Suppressor macrophage treated with lipopolysaccharide for 4 hours (primary cell): ENCODE results near the gene UBAC2.

Experiments used
- DNase-seq: peaks from one replicate; pipeline ENCODE4 v3.0.0-alpha.2; 2020

Gene UBAC2

DNA sequence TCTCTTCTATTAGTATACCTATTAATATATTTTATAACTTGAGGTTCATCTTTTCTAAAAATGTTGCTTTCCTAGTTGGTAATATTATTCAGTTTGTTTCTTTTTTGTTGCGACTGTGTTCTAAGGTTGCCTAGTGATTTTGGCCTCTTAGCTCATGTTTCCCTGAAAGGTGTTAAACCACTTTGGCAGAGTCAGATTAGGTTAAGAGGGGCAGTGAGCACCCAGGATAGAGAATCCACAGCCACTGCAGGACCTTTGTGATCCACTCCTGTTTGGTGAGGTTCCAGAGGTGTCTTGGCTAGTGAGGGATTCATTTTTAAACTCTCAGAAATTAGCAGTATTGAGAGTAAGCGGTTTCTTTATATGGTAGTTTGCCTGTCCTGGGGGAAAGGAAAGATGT, 72.5 kb downstream of the UBAC2 start:
- no peak for DNase-seq

DNA sequence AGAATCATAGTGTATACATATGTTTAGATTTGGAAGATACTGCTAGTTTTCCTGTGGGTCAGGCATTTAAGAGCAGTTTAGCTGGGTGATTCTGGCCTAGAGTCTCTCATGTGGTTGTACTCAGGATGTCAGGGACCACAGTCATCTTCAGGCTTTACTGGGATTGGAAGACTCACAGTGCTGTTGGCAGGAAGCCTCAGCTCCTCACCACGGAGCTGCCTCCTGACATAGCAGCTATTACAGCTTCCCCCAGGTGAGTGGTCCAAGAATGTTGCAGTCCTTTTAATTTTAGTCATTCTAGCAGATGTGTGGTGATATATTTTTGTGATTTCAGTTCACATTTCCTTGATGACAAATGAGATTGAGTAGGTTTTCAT, 74.4 kb downstream of the UBAC2 start:
- DNase-seq, result no peak

DNA sequence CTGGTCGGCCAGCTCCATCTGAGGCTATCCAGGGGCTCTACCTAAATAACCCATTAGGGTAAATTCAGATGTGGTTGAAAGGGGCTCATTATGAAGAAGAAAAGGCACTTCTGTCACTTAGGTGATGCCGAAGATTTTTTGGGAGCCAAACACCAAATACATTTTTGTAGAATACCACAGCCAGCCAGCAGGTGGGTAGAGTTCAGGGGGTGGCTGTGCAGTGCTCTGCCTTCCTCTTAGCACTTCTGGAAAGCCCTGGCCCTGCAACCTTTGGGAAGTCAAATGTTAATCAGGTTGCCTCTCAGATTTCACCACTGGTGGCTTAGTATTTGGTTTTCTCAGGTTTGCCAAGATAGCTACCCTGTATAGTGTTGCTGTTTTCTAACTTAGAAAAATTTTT, 76.1 kb downstream of the UBAC2 start:
- DNase-seq, result no peak

DNA sequence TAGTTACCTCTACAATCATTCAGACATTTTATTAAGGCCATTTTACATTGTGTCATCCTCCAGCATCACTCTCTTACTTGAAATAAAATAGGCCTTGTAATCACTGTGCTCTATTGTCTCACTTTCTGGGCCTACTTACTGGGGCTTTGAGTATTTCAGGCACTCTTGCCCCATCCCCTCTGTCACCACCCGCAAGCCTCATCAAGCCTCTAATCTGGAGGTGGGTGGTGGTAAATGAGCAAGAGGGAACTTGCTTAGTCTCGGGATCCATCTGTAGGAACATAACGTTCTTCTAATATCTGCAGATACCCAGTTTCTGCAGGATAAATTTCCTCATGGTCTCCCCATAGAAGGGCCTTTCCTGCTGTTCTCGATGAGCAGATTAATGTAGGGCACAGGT, 77.0 kb downstream of the UBAC2 start:
- DNase-seq, result peak; percentile 88

DNA sequence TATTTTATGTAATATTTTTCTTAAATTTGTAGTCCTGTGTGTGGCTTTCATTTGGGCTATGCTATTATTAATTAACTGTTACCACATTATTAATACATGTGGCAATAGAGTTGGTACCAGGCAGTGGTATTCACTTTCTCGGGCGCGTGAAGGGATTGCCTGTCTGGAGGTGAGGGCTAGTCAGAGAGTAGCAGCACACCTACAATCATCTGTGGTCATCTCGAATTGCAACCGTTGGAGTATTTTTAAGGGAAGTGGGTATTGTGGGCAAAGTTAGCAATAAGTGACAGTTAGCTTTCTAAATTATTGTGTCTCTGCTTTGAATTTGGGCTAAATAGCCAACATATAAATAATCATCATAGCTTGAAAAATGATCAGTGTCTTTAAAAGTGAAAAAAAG, 77.5 kb downstream of the UBAC2 start:
- peak; percentile 27 for DNase-seq

DNA sequence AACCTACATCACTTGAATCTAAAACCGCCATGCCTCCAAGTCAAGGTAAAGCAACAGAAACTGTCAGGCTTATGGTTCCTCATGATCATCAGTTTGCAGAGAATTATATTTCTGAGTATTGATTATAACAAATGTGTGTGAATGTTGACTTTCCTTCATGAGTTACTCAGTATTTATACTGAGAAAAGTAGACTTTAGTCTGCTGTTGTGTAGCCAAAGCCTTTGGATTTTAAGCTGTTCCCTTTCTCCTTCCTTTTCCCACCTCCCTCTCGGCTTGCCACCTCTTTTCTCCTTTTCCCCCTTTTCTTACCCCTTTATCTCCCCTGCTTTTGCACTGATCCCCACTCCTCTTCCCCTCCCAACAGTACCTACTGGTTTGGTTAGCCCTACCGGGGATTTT, 78.2 kb downstream of the UBAC2 start:
- no peak for DNase-seq

DNA sequence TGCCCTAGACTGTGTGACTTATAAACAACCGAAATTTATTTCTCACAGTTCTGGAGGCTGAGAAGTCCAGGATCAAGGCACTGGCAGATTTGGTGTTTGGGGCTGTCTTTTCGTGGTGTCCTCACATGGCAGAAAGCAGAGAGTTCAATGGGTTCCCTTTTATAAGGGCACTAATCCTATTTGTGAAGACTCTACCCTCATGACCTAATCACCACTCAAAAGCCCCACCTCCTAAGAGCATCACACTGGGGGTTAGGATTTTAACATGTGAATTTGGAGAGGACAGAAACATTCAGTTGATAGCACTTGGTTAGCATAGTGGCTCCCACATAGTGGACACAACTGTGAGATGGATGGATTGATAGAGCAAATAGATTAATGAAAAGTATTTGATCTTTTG, 79.0 kb downstream of the UBAC2 start:
- peak; percentile 49 for DNase-seq

DNA sequence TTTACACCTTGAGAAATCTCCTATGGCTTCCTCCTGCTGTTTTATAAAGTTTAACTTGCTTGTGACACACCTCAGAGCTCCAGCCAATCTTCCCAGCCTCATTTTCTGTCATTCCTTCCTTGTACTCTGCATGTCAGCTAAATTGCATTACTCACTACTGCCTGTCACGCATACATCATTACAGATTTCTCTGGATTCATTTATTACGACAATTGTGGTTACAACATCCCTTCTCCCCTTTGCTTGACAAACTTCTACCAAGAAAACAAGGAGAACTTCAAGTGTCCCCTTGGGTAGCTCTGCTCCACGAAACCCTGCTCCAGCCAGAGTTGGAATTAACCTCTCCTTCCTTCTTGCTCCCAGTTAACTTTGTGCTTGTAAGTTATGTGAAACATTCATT, 79.5 kb downstream of the UBAC2 start:
- peak; percentile 90 for DNase-seq

DNA sequence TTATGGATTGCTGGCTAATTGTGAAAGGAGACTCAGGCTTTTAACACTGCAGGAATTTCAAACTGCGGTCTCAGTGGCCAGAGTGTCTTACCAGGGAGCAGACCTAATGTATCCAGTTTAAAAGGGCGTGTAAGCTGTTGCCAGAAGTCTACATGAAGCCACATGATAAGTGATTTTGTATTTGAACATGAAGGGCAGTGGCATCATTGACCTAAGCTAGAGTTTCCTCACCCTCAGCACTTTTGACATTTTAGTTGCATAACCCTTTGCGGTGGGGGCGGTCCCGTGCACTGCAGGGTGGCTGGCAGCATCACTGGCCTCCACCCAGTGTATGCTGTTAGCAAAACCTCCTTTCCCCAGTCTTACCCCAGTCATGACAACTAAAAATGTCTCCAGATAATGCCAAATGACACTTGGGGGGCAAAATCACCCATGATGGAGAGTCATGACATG, 81.2 kb downstream of the UBAC2 start:
- DNase-seq, result peak; percentile 94

DNA sequence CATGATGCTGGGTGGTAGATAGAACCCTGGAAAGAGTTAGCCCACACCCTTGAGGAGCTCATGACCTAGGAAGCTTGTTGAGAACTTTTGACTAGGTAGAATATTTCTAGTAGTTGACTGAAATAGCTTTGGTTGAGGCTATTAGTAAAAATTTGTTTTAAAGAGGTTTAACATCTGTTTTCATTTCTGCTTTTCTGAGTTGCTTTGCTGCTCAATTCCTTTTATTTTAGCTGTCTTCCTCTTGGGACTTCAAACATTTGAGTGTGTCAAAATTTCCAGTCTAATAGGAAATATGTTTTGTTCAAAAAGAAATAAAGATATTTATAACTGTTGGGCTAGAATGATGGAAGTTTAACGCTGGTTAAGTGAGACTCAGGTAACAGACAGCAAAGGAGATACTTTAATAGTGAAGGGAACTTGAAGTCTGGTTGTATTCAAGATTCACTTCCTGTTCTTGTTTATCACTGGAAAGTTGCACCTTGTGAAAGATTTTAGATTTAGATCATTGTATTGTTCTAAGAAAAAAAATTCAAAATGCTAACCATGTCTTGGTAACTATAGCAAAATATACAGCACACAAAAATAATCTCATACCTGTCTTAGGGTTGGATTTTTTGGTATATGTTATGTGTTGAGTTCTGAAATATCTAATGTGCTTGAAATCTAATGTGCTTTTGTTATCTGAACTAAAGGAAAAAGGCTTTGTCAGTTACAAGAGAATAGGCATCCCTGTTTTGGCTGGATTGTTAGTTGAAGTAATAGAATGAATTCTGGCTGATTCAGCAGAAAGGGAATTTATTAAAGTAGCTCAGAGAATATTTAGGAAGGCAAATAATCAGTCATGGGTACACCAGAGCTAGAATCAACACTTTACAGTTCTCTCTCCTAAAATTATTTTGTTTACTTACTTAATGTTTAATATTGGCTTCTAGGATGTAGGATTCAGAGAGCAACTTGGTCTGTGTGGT, 81.9 kb downstream of the UBAC2 start:
- peak; percentile 60 for DNase-seq

DNA sequence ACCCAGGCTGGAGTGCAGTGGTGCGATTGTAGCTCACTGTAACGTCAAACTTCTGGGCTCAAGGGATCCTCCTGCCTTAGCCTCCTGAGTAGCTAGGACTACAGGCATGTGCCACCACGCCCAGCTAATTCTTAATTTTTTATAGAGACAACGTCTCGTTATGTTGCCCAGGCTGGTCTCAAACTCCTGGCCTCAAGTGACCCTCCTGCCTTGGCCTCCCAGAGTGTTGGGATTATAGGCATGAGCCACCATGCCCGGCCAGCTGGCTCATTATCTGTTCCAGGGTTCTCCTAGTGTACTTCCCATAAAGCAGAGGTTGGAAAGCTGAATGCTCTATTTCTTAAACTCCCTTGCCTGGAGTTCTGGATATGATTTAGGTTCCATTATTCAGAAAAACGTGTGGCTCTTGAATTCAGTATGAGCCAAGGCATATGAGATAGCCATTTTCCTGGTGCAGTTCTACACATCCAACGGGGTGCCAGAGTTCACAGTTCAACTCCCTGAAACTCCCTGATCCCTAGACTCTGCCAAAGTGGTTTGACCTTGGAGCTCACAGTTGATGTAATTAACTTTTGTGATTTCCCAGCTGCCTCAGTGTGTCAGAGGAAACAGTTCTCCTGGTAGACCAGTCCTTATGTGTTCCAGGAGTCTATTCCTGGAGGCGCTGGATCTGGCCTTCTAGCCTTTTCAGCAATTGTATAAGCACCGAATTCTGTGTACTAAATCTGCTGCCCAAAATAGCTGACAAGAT, 85.0 kb downstream of the UBAC2 start:
- DNase-seq, result no peak

DNA sequence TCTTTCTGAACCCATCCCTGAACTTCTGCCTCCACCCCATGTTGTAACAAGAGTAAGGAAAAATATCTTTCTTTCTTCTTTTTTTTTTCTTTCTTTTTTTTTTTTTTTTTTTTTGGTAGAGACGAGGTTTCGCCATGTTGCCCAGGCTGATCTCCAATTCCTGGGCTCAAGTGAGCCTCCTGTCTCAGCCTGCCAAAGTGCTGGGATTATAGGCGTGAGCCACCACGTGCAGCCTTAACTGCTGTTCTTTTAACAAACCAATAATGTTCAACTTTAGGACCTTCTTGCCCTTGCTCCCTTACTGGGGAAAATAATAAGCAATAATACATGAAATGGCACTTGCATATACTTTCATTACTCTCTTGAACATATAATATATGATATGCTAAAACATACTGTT, 86.9 kb downstream of the UBAC2 start:
- no peak for DNase-seq

DNA sequence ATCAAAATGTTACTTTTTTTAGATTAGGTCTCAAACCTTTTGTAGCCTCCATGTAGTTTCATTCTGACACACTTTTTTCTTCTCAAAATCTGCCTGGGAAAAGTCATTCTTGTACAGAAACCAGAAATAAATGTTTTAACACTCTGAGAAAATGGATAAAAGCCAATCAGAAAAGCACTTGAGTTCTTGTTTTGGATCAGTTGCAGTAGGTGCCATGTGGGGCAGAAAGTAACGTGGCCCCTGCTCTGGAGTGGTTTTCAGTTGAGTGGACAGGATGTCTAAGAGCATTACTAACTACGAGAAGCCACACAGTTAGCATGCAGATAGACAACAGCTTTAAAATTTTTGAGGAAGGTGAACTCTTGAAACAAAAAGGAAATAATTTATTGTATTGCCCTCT, 87.4 kb downstream of the UBAC2 start:
- DNase-seq, result peak; percentile 74

DNA sequence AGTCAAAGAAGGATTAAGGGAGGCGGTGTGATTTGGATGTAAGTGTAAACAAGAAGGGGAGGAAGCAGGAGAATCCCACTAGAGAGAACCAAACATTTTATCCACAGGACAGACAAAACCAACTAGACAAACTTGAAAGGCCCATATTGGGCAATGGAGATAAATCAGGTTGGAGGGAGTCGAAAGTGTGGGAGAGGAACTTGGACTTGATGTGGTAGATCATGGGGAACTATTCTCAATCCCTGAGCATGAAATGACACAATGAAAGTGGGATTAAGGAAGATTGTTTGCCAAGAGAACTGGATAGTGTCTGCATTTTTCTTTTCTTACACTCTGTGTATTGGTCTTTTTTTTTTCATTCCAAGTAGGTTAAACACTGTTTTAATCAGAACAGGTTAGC, 88.6 kb downstream of the UBAC2 start:
- DNase-seq, result peak; percentile 82

DNA sequence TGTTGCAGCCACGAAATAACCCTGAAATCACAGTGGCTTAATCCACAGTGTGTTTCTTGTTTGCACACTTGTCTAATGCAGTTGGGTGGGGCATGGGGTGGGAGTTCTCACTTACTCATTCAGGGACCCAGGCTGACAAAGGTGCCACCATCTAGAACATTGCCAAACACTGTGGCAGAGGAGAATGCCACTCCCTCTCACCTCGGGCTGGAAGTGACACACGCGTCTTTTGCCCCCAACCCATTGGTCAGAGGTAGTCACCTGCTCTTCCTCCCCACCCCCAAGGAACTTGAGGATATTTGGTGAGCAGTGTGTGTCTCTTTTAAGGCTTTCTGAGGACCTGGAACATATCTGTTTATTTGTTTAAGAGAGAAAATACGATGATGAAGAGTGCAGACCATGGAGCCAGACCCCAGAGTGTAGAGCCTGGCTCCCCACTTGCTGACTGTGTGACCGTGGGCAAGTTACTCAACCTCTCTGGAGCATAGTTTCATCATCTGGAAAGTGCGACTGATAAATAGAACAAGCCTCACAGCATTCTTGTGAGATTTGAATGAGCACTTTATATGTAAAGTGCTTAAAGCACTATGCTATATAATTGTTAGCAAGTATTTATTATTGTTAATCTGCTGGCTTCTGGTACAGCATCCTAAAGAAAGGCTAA, 89.2 kb downstream of the UBAC2 start:
- DNase-seq, result peak; percentile 39

DNA sequence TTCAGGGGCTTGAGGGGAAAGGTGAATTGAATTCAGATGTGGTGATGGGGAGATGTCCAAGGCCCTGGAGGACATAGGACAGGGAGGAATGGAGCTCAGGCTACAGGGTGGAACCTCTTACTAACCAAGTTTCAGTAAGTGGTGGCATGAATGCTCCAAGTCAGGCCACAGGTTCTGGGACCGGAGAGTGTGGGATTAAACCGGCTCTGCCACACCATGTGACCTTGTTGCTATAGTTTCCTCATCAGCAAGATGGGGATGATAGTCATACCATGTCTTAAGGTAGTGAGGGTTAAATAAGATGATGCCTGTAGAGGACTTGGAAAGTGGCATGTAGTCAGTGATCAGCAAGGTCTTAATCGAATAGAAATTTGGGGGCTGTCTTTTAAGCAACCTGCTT, 90.2 kb downstream of the UBAC2 start:
- peak; percentile 23 for DNase-seq

DNA sequence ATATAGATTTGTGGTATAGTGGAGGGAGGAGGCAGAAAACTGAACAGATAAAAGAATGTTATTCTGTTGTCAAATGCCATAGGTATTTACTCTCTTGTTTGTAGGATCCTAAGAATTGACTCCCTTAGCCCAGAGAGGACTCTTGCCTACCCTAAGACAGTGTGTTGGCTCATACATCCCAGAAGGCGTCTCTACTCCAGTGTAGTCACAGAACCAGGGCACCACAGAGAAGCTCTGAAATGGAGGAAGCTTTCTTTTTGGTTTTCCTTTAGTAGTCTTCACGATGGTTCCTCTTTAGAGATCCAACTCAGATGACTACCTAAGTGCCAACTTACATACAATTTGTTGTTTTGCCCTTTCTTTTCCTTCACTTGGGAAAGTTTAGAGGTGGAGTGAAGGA, 92.5 kb downstream of the UBAC2 start:
- DNase-seq, result peak; percentile 74

DNA sequence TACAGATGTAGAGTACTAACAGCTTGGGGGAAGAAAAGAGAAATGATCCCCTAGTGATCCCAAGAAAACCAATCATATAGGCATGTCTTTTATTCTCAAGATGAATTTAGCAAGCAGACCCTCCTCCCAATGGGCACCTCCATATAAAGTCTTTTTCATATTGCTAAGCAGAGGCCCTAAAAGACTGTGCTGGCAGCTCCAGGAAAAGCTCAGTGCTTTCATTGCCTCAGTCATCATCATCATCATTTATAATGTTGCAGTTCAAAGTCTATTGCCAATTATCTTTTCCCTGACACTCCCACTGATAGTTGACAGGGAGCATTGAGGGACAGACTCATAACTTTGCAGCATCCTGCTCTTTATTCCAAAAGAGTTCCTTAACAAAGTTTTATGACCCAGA, 93.5 kb downstream of the UBAC2 start:
- DNase-seq, result no peak

DNA sequence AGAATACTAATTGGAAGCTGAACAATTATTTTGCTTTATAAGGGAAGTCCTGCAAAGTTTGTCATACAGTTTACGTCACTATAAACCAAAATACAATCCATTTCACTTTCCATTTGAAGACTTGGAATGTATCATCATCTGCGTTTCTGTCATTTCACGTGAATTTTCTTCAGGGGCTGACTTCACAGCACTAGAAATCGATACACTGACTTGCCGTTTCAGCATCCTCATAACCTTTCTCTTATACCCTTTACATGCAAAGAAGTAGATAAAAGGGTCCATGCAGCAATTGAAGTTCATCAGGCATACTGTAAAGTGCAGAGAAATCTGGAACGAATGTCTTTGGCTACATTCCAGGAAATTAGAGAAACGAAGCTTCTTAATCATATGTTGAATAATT, 94.3 kb downstream of the UBAC2 start:
- DNase-seq, result peak; percentile 71

DNA sequence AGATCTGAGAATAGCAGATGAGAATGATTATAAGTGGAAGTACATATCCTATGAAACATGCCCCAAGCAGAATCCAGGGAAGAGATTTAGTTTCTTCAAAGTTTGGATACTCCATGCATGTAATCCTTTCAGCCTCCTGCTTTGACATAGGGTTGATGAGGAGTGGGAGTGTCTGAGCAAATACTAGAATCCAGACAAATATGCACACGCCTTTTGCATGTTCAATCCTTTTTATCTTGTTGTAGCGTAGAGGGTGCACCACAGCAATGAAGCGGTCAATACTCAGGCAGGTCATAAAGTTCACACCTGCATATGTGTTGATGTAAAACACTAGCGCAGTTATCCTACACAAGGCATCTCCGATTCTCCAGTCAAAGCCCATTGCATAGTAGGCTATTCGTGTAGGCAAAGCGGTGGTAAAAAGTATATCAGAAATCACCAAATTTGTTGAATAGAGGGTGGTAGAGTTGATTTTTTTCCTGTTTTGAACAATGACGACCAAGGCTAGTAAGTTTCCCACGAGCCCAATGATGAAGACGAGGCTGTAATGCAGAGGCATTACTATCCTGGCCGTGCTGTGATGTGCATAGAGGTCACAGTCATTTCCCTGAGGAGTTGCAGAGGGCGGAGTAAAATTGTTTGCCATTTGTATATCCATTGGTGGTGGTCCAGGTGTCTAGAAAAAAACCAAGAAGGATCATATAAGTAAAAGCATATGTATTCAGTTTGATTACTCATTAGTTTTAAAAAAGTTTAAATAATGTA, 95.0 kb downstream of the UBAC2 start:
- no peak for DNase-seq

DNA sequence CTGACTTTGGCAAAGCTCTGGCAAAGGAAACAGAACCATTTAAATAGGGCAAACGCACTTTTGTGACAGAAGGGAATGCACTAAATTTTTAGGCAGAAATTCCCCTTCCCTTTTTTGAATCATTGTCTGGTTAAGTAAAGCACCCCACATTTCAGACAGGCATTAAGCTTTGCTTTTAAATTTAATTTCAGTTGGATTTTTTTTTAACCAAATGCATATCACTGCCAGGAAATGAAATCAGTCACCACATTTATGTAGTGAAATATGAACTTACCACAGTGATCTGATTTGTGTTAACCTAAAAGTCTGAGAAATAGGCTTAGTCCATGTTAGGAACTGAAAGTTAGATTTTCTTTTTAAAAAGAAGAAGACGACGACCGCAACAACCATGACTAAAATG, 95.7 kb downstream of the UBAC2 start:
- peak; percentile 74 for DNase-seq

DNA sequence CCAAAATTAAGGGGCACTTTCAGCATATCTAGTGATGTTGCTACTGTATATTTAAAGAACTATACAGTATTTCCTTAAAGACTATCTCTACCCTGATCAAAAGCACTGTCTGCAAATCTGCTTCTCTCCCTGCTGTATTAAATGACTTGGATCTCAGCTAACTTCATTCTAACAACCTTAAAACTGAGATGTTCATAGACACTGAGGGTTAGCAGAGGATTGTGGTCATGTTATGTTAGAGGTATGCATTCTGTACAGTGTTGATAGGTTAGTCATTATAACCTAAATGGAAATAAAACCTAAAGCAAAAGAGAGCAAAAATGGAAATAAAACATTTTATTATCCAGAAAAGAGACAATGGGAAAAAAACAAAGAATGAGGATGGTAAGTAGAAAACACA, 96.7 kb downstream of the UBAC2 start:
- no peak for DNase-seq

DNA sequence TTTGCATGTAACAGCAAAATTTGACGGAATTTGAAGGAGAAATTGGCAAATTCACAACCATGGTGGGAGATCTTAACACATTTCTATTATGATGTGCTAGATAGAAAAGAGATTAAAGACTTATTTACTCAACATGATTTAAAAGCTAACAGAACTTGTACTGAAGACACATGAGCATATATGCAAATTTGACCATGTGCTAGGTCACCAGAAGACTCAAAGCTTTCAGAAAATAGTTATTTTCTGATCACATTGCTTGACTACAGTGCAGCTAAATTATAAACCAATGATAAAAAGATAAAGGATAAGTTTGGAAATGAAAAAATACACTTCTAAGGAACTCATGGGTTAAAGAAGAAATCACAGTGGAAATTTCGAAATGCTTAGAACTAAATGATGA, 97.4 kb downstream of the UBAC2 start:
- no peak for DNase-seq
